Fibroblast of villous mesenchyme (primary cell): ENCODE results near the gene ICAM2. TPM values are rescaled to one million over a fixed set of nuclear protein-coding genes. Genes with fewer than 3 reads are reported as not detected.

Experiments
- DNase-seq: peaks from one replicate; pipeline ENCODE4 v3.0.0-alpha.2; 2010; ENCODE audit warnings: low read depth
- H3K4me3 ChIP-seq: 2 replicates; pipeline ENCODE4 v1.5.1; 2011; ENCODE audit warnings: low read depth, mild to moderate bottlenecking, low read length
- total RNA-seq: library from RNA; depleted of rRNA; stranded (reverse); fragments of >200 nt; gene quantifications from 2 replicates; pipeline ENCODE4 v1.2.3, GENCODE V29; 2012
- TF ChIP-seq, protein P1 (sequence below): IDR thresholded peaks from 2 replicates; pipeline ENCODE4 v1.5.1; 2012; ENCODE audit warnings: low read depth, mild to moderate bottlenecking, low read length; ENCODE audit not compliant: insufficient read depth

ICAM2 gene
- total RNA-seq, 1 donor: 1.7 TPM

DNA sequence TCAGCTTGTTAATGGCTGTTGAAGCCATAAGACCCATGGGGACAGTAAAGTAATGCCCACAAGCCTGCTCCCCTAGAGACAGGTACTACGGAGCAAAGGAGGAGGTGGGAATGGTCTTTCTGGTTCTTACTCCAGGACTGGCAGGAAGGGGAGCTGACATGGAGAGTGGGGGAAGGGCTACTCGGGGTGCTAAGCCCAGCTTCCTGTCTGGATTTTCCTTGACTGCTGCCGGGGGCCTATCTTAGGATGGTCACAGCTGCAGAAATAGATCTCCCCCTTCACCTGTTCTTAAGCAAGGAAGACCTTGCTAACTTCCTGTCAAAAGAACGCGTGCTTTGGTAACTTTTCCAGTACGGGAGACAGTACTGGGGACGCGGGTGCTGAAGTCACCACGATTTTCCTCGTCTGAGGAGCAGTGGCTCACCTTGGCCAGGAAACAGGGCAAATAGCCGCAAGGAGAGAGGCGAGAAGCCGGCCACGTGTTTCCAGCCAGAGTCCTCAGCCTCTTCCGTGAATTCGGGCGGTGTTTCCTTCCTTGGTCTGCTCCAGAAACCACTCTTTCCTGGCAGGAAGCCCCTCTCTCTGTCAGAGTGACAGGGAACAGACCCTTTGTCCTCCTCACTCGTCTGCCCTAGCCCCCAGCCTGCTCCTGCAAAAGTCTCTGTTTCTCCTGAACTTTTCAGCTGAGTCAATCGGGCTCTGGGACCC lies 22.9 kb downstream of the ICAM2 start:
- peak overlapping the region; percentile 81 for H3K4me3 ChIP-seq
- TF ChIP-seq, protein P1, sequence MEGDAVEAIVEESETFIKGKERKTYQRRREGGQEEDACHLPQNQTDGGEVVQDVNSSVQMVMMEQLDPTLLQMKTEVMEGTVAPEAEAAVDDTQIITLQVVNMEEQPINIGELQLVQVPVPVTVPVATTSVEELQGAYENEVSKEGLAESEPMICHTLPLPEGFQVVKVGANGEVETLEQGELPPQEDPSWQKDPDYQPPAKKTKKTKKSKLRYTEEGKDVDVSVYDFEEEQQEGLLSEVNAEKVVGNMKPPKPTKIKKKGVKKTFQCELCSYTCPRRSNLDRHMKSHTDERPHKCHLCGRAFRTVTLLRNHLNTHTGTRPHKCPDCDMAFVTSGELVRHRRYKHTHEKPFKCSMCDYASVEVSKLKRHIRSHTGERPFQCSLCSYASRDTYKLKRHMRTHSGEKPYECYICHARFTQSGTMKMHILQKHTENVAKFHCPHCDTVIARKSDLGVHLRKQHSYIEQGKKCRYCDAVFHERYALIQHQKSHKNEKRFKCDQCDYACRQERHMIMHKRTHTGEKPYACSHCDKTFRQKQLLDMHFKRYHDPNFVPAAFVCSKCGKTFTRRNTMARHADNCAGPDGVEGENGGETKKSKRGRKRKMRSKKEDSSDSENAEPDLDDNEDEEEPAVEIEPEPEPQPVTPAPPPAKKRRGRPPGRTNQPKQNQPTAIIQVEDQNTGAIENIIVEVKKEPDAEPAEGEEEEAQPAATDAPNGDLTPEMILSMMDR: no peak
- no peak for DNase-seq

DNA sequence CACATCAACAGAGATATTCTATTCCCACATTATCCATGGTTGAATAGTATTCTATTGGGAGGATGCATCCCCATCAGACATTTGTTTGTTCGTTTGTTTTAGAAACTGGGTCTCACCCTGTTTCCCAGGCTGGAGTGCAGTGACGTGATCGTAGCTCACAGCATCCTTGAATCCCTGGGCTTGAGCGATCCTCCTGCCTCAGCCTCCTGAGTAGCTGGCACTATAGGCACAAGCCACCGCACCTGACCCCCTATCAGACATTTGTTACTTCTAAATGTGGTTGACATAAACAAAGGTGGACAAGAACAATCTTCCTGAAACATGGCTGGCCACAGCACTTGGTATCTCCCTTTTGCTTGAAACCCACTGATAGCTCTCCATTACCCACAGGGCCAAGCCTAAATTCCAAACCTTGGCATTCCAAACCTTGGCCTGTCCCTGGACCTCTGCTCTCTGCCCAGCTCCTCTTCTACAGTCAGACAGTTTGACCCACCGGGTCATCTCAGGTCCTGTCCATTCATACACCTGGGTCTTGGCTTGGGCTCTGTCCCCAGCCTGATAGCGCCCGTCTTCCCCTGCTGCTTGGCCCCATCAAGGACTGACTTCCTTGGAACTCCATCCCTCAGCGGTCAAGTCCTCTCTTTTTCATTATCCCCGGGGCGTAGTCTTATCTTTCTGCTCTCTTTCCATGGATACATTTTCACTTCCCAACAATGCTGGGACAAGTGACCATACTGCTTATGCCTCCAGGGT lies 23.8 kb downstream of the ICAM2 start:
- TF ChIP-seq, protein P1: no peak
- no peak overlapping the region for H3K4me3 ChIP-seq
- DNase-seq: no peak

DNA sequence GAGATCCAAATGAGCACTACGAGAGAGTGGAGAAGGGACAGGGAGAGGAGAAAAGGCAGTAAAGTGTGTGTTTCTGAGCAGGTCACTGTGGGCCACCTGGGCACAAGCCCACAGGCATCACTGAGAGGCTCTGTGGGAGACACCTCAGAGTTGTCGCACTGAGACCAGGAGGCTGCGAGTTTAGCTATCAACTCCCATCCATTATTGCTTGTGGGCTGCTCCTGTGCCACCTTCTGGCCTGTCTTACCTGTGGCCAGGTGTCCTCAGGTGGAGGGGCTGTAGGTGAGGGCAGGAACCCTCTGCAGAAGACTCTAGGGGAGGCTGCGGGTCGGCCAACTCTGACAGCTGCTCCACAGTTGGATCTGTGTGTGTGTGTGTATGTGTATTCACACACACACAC lies 24.8 kb downstream of the ICAM2 start:
- TF ChIP-seq, protein P1: no peak
- no peak overlapping the region for H3K4me3 ChIP-seq
- DNase-seq: no peak

DNA sequence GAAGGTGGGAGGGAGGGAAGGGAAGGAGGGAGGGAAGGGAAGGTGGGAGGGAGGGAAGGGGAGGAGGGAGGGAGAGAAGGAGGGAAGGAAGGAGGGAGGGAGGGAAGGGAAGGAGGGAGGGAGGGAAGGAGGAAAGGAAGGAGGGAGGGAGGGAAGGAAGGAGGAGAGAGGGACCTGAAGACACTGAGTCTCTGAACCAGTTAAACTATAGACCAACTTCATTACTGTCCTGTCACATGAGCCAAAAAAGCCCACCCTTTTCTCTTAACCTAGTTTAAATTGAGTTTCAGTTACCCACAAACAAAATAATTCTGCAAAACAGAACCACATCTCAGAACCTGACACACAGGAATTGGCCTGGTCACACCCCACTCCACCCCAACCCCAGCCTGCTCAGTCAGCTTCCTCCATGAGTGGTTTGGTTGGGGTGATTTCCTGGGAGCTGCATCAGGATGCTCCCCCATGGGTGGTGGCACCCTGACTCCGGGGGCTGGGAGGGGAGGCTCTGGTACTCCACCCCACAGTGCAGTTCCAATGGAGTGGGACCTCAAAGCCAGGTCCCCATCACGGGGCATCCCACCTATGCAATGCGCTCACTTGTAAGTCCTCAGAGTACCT lies 27.0 kb downstream of the ICAM2 start:
- no peak for DNase-seq
- TF ChIP-seq, protein P1: no peak
- no peak overlapping the region for H3K4me3 ChIP-seq

DNA sequence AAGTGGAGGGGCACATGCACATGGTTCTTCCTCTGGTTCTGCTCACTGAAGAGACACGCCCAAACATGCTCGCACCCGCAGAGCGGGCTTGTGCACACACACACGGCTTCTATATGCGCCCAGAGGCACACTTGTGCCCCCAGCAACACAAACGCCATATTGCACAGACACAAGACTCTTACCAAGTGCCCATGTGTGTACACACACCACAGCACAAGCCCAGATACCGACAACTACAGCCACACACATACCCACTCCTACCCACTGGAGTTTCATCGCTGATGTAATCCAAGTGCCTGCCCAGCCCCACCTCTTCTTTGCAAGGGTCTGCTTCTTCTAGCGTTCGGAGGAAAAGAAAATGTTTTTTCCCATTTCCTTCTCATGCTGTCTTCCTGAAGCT lies 28.8 kb downstream of the ICAM2 start:
- DNase-seq: no peak
- TF ChIP-seq, protein P1: no peak
- H3K4me3 ChIP-seq: no peak overlapping the region

DNA sequence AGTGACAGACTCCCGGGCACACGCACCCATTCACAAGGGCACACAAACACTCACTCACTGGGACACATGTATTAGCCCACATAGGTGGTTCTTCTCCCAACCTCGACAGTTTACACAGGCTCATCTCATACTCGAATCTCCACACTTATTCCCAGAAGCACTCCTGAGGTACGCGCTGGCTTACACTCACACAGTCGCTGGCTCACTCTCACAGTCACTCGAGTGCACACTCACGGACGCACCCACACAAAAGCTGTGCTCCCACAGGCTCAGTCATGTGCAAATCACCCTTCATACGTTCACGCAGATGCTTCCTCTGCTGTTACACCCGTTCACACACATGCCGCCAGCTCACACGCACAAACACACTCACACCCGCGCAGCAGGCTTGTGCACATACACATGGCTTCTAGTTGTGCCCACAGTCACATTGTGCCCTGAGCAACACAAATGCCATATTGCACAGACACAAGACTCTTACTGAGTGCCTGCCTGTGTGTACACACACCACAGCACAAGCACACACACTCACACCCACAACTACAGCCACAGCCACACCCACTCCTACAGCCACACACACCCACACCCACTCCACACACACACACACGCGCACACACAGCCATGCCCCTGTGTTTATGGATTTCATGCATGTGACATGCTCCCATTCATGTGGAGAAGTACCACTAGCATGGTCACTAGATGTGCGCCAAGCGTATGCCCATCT lies 30.6 kb downstream of the ICAM2 start:
- no peak for DNase-seq

More for the DNA sequence above, 30.6 kb downstream of the ICAM2 start:
- no peak overlapping the region for H3K4me3 ChIP-seq
- TF ChIP-seq, protein P1: no peak
